Measurements from ENCODE around the gene TNFRSF1B. TPM values are rescaled to one million over a fixed set of nuclear protein-coding genes. Genes with fewer than 3 reads are reported as not detected.
A peak's percentile ranks its signal among the peaks of the same experiment; 100 is the strongest.

TNFRSF1B gene
- total RNA-seq, 1 donor from 2014 or later, result 2.0 TPM

DNA sequence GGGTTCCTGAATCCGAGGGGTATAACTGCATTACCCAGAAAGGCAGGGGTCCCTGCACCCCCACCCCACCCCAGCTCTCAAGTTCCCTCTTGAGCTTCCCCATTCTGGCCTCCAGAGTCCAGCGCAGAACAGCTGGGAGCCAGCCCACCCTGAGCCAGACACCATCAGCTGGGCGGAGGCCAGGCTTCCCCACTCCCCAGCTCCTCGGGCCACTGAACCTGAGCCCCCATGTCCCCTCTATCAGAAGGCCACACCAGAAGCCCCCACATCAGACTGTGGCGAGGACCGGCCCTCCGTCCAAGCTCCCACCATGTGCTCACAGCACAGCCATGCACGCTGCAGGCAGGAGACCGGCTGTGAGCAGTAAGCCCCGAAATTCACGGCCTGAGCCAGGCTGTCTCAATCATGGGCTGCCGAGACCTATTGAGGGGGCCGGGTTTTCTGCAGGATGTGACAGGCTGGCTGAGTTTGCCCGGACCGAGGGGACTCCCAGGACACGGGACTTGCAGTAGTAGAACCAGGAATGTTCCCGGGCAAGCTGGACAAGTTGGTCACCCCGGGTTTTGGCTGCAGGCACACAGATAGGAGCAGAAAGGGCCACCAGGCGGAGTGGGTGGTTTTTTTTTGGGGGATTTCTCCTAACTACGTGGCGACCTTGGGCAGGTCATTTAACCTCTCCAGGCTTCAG, 25.5 kb upstream of the TNFRSF1B start:
- DNase-seq (ENCODE audit: low spot score in 2 of 2) (no peak), FAIRE-seq (no peak)

DNA sequence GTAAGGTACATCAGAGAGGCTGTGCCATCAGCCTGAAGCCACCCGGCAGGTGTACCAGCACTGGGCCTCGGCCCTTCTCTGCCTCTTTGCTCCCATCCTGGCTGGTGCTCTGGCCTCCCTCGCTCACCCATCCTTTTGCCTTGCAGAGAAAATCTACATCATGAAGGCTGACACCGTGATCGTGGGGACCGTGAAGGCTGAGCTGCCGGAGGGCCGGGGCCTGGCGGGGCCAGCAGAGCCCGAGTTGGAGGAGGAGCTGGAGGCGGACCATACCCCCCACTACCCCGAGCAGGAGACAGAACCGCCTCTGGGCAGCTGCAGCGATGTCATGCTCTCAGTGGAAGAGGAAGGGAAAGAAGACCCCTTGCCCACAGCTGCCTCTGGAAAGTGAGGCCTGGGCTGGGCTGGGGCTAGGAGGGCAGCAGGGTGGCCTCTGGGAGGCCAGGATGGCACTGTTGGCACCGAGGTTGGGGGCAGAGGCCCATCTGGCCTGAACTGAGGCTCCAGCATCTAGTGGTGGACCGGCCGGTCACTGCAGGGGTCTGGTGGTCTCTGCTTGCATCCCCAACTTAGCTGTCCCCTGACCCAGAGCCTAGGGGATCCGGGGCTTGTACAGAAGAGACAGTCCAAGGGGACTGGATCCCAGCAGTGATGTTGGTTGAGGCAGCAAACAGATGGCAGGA, 24.5 kb upstream of the TNFRSF1B start:
- FAIRE-seq (no peak), DNase-seq (ENCODE audit: low spot score in 2 of 2) (no peak)

DNA sequence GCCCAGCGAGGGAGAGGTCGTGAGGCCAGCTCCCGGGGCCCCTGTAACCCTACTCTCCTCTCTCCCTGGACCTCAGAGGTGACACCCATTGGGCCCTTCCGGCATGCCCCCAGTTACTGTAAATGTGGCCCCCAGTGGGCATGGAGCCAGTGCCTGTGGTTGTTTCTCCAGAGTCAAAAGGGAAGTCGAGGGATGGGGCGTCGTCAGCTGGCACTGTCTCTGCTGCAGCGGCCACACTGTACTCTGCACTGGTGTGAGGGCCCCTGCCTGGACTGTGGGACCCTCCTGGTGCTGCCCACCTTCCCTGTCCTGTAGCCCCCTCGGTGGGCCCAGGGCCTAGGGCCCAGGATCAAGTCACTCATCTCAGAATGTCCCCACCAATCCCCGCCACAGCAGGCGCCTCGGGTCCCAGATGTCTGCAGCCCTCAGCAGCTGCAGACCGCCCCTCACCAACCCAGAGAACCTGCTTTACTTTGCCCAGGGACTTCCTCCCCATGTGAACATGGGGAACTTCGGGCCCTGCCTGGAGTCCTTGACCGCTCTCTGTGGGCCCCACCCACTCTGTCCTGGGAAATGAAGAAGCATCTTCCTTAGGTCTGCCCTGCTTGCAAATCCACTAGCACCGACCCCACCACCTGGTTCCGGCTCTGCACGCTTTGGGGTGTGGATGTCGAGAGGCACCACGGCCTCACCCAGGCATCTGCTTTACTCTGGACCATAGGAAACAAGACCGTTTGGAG, 23.7 kb upstream of the TNFRSF1B start:
- no peak for FAIRE-seq
- no peak for DNase-seq (ENCODE audit: low spot score in 2 of 2)

DNA sequence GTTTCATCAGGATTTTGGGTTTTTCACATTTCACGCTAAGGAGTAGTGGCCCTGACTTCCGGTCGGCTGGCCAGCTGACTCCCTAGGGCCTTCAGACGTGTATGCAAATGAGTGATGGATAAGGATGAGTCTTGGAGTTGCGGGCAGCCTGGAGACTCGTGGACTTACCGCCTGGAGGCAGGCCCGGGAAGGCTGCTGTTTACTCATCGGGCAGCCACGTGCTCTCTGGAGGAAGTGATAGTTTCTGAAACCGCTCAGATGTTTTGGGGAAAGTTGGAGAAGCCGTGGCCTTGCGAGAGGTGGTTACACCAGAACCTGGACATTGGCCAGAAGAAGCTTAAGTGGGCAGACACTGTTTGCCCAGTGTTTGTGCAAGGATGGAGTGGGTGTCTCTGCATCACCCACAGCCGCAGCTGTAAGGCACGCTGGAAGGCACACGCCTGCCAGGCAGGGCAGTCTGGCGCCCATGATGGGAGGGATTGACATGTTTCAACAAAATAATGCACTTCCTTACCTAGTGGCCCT, 23.1 kb upstream of the TNFRSF1B start:
- FAIRE-seq, result no peak
- peak in 1 of 2 donors; percentile 77 for DNase-seq (ENCODE audit: low spot score in 2 of 2)

DNA sequence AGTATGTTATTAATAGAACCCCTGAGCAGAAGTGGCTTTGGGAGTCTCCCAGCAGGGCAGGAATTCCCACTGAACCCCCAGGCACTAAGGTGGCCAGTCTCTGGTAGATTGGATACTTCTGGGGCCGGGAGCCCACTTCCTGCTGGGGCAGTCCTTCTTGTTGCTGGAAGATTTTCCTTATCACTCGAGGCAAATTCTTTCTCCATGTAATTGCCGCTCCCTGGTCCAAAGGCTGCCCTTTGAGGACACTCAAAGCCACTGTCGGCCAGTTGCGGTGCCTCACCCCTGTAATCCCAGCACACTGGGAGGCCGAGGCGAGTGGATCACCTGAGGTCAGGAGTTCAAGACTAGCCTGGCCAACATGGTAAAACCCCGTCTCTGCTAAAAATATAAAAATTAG, 22.6 kb upstream of the TNFRSF1B start:
- no peak for FAIRE-seq
- DNase-seq (ENCODE audit: low spot score in 2 of 2), result no peak

DNA sequence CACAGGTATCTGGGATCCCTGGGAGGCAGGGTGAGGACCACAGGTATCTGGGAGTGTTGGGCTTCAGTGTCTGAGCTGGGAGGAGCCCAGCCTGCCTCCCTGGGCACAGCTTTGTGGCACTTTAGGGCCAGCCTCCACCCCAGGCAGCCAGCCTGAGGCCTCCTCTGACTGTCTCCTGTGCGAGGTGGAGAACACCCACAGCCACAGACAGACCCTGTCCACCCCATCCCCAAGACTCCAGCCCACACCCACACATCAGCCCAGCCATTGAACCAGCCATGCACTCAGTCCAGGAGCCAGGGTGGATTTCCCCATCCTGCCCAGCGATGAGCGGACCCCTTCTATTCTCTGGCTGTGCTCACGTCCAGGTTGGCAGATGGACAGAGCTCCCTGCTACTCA, 21.8 kb upstream of the TNFRSF1B start:
- FAIRE-seq (no peak), DNase-seq (ENCODE audit: low spot score in 2 of 2) (no peak)

DNA sequence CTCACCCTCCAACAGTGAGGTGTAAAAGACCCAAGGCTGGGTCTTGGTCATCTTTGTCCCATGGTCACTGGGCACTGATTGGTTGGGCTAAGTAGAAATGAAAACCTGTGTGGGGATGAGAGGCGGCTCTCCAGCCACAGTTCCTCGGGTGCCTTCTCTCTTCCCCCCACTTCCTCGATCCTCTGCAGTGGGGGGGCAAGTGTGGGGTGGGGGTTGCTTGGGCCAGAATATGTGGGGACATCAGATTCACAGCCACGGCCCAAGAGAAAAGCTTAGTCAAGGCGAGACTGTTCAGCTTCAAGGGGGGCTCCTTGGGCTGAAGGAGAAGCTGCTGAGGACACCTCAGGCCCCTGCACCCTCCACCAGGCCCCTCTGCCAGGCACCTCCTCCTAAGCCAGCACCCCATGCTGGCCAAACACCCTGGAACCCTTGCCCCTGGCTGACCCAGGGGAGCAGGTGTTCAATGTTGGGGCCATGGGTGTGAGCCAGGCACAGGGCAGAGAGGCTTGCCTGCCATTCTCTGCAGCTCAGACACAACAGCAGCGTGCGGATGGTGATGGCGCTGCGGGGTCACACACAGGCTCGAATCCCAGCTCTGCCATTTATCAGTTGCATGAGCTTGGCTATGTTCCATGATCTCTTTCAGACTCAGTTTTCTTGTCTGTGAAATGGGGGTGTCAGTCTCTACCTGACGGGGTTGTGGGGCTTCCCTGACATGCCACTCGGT, 21.0 kb upstream of the TNFRSF1B start:
- DNase-seq (ENCODE audit: low spot score in 2 of 2), result no peak
- no peak for FAIRE-seq

DNA sequence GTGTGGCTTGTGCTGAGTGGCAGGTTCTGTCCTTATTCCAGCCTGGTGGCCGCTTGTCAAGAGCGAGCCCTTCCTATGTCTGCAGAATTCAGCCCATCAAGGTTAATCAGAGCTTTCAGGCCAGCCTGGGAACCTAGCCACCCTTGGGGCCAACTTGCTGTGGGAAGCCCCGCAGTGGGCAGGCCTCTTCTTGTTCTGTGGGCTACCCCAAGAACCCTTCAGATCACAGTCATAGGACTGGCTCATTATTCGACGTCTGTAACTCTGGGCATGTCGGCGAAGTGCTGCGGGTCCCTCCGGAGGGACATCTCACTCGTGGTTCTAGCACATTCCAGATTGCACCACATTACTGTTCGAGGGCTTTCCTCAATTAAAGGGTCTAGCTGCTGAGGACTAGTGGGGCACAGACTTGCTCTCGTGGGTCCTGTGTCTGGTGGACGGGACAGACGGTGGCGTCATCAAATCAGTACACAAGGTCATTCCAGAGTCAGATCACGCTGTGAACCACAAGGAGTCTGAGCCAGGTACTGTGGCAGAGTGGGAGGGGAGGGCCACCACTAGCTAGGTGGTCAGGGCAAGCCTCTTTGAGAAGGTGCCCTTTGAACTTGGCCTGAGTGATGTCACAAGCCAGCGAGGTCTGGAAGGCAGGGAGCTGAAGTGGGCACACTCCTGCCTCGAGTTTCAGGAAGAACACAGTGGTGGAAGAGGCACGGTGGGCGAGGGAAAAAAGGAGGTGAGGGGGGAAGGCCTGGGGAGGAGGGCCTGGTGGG, 20.3 kb upstream of the TNFRSF1B start:
- no peak for FAIRE-seq
- DNase-seq (ENCODE audit: low spot score in 2 of 2), result no peak

DNA sequence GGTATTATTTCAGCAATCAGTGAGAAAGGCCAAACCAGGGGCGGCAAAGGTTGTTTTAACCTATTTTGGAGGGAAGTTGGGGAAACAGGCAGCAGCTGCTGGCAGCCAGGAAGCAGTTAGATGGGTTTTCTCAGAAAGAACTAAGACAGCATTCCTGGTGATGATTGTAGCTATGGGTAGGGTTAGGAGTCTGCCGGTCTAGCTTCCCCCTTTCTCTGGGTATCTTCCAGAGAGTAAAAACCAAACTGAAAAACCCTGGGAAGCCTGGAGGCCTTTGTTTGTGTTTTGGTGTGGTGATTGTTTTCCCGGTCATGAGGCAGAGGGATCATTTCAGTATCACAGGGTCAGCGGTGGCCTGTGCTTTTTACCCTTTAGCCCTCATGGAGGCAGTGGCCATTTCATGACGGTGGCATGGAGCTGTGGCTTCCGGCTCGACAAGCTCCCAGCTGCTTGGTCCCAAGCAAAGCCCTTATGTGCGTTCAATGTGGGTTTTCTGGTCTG, 19.5 kb upstream of the TNFRSF1B start:
- DNase-seq (ENCODE audit: low spot score in 2 of 2) (no peak), FAIRE-seq (no peak)

DNA sequence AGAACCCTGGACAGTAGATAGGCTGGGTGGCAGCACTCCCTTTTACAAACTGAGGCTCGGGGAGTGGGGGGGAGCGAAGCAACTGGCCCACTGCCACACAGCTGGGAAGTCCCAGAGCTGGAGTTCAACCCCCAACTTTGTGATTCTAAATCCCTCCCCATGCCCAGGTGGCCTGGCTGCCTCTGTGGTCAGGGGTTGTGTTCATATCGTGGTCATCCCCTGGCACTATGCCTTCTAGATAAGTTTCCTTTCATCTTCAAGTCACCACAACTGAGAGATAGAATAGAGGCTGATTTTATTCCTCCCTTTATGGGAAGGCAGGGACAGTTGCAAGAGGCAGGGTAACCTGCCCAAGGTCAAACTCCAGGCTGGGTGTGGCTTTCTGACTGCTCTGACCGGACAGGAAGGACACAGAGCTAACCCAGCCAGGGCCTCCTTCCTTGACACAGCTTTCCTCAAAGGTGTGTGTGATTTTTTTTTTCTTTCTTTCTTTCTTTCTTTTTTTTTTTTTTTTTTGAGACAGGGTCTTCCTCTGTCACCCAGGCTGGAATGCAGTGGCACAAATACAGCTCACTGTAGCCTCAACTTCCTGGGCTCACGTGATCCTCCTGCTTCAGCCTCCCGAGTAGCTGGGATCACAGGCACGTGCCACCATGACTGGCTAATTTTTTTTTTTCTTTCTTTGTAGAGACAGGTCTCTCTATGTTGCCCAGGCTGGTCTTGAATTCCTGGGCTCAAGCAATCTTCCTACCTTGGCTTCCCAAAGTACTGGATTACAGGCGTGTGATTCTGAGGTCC, 18.4 kb upstream of the TNFRSF1B start:
- no peak for DNase-seq (ENCODE audit: low spot score in 2 of 2)
- no peak for FAIRE-seq

DNA sequence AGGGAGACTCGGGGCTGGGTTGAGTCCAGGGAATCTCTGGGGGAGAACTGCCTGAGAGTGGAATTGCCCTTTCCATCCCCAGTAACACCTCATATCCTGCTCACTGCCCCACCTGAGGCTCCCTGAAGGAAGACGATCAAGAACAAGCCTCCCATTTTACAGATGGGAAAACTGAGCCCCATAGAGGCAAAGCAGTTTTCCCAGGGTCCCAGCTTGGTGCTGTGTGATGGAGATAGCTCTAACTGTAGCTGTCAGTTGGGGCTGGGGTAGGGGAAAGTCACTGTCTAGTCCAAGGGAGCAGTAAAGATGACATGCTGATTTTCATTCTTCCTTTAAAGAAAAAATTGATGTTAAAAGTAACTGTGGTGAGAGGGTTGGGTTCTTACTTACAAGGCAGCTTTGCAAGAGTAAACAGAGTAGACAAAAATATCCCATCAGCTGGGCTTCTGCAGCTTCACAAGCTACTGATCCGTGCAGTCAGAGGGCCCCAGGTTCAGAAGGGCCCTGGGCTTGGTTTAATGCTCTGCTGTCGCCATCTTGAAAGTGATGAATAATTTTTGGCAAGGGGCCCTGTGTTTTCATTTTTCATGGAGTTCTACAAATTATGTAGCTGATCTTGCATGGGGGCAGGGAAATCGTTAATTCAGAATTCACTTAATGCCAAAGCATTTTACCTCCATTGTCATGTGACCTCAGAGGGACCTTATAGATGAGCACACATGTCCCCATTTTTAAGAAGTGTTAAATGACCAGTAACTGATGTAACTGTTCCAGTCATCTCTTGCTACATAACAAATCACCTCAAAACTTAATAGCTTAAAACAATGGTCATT, 17.6 kb upstream of the TNFRSF1B start:
- FAIRE-seq, result no peak
- DNase-seq (ENCODE audit: low spot score in 2 of 2), result no peak

DNA sequence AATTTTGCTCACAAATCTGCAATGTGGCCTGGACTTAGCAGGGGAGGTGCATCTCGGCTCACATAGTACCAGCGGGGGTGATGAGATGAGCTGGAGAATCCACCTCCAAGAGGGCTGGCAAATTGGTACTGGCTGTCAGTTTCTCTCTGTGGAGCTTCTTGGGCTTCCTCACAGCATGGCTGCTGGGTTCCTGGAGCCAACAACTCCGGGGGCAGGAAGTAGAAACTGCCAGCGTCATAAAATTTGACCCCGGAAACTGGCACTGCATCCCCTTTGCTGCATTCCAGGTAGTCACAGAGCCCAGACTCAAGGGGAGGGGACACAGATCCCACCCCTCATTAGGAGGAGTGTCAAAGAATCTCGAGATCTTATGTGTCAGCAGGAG, 17.0 kb upstream of the TNFRSF1B start:
- no peak for FAIRE-seq

DNA sequence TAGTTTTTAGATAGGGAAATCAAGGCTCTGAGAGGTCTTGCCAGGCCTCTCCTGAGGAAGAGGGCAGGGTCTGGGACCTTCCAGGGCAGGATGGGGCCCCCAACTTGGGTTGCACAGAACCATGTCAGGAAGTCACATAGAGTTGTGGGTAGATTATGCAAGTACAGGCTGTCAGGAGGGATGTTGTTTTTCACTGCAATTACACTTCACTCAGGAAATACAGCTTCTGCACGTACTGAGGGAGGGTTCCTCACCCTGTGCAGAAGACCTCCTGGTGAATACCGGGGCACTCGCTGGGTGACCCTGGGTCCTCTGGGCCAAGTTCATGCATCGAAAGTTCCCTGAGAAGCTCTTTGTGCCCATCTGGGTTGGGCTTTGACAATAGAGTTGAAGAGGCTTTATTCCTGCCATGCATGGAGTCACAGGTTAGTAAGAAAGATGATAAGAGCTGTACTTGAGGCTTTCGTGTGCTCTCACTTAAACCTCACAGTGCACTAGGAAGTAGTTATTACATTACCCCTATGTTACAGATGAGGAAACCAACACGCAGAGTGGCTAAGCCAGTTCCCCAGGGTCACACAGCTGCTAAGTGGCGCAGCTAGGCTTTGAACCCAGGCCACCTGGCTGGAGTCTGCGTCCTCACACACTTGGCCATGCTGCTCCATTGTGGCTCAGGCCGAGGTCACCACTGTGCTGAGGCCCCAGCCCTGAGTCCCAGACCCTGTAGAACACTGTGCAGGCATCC, 16.2 kb upstream of the TNFRSF1B start:
- FAIRE-seq, result no peak
- DNase-seq (ENCODE audit: low spot score in 2 of 2), result no peak

More for the DNA sequence above, 17.0 kb upstream of the TNFRSF1B start:
- no peak for DNase-seq (ENCODE audit: low spot score in 2 of 2)

DNA sequence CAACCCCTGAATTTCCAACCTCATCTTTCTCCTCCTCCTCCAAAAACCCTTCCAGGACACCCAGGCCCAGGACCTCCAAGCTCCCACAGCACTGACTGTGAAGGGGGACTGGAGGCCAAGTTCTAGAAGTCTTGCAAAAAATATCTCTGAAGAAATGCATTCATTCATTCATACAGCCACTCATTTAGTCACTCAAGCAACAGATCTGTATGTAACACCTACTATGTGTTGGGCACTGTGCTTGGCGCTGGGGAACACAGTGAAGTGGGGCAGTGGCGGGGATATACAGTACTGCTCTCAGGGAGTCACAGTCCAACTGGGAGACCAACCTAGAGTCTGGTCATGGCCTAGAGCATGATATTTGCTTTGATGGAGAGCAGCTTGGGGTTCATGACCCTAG, 15.3 kb upstream of the TNFRSF1B start:
- DNase-seq (ENCODE audit: low spot score in 2 of 2), result no peak
- FAIRE-seq, result no peak

DNA sequence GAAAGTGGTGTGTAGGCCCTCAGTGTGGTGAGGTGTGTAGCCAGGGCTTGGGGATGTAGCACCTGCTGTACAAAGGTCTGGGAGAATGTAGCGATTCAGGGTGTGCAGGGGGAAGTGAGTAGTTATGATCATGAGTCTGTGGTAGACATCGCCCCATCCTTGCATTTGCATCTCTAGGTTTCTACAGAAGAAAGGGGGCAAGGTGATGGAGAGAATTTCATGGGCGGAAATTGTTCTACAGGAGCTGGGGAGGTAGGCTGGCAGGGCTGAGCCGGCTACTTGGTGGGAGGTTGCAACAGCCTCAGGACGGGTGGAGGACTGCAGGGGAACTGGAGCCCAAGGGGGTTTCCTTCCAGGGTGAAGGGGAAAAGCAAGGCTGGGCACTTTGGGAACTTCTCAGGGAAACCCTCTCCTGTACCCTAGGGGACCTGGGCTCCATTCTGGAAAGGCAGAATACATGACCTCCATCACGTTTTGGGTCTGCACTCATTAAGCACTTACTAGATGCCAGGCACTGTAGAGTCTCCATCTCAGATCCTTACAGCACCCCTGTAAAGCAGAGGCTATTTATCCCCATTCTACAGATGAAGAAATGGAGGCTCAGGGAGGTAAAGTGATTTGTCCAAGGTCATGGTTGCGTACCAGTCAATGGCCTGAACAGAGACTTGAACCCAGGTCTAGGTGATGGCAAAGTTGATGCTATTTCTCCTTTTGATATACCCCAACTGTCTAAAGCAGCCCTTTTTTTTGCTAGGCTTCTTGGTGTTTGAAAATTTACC, 14.5 kb upstream of the TNFRSF1B start:
- no peak for FAIRE-seq
- no peak for DNase-seq (ENCODE audit: low spot score in 2 of 2)

DNA sequence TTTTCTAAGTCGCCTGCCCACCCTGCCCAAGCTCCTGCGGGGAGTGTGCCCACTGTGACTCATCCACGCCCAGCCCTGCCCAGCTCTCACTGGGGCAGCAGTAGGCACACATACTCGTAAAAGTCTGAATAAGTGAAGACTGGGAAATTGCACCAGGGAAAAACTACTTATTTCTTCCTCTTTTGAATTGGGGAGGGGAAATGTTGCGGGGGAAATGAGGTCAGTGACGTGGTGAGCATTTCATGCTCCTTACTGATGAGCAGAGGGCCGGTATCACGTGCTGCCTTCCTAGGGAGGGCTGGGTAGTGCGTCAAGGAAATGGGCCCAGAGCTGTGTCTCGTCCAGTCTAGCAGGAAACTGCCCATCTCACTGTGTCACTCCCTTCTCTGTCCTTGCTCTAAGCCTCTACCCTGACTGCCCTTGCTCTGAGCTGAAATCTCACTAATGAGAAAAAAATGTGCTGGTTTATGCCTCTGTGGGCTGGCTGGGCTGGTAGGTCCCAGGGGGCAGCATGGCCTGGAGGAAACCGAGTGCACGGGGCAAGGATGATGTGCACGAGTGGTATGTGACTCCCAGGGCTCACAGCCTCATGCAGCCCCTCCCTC, 13.5 kb upstream of the TNFRSF1B start:
- DNase-seq (ENCODE audit: low spot score in 2 of 2) (no peak), FAIRE-seq (no peak)
